NCI-H2029 (cell line): ENCODE data around the gene ODF2L.

Source experiments
- DNase-seq: peaks from one replicate; lab custom pipeline; 2025; lab: John Stamatoyannopoulos, UW

Gene ODF2L

DNA sequence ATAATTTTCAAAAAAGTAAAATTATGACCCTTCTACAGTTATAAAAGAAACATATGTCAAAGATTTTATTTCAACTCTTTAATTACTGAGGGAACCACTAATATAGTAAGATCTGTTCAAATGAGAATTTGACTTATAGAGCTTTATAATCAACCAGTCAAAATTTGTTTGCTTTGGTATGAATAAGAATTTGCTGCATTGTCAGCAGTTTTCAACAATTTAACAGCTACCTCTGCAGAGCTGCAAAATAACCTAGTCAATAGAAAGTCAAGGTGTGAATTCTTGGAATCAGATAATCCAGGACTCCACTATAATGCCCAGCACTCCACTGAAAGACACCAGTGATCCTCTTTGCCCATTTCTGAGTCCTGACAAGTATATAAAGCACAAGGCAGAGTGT, 78.2 kb downstream of the ODF2L start:
- no peak for DNase-seq

DNA sequence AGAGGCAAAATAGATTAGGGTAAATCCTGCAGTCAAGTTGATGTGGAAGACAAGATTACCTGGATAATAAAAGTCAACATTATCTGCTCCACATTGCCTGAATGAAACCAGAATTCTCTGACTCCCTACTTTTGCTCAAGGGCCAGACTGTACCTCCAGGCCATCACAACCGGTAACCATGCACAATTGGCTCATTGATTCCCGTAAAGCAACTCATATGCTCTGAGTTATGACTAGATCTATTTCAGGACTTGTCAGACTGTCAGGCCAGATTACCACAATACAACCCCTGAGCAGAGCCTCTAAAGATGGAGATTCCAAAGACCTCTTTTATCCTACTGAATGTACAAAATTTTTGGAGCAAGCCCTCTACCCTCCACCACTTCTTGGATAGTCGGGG, 90.4 kb downstream of the ODF2L start:
- DNase-seq: no peak

DNA sequence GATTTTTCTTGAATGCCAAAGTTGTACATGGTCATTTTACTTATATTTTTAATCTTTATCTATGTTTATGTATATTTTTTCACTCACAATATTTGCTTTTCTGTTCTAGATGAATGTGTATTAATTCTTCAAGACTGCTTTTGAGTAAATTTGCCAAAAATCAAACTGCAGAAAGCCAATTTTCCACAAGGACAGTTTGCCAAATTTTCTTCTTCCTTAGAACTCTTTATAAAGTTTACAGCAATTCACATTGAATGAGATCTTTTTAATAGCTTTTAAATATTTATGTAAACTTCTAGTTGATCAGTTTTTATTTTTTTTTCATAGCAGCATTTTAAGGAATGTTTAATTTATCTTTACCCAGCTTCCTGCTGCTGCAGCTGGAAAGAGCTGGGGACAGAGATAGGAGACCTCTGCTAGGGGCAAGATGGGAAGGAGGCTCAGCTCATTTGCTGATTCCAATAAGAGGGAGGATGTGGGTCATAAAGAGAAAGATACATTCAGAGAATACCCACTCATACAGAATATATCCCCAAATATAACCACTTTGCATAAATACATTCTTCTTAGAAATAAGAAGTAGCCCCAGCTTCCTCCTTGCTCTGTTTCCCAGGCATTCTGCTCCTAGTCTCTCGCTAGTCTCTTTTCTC, 93.0 kb downstream of the ODF2L start:
- DNase-seq: no peak
